Raji (cell line): ENCODE results near the gene GPATCH2L.

ENCODE experiments used
- POLR2A ChIP-seq: IDR thresholded peaks from 2 replicates; pipeline ENCODE4 v1.6.1; 2011; ENCODE audit warnings: low read depth, low read length, control low read depth; ENCODE audit not compliant: insufficient read depth

Gene GPATCH2L

GRCh38 chr14:76131071-76131965, 20.4 kb upstream of the GPATCH2L start:
- TF ChIP-seq POLR2A: no peak

- no peak for TF ChIP-seq POLR2A
These were observed 18.6 kb upstream of the GPATCH2L start for GRCh38 chr14:76133103-76133502.

- TF ChIP-seq POLR2A: no peak
These were observed 17.5 kb upstream of the GPATCH2L start for GRCh38 chr14:76134231-76134630.

- no peak for TF ChIP-seq POLR2A
These were observed 16.0 kb upstream of the GPATCH2L start for GRCh38 chr14:76135722-76136121.

- no peak for TF ChIP-seq POLR2A
These were observed 15.1 kb upstream of the GPATCH2L start for GRCh38 chr14:76136476-76137110.

- TF ChIP-seq POLR2A: no peak
These were observed 13.5 kb upstream of the GPATCH2L start for GRCh38 chr14:76138119-76138757.

GRCh38 chr14:76138758-76139723, 12.7 kb upstream of the GPATCH2L start:
- TF ChIP-seq POLR2A: no peak

GRCh38 chr14:76143642-76144041, 8.1 kb upstream of the GPATCH2L start:
- TF ChIP-seq POLR2A: no peak

- no peak for TF ChIP-seq POLR2A
These were observed 4.7 kb upstream of the GPATCH2L start for GRCh38 chr14:76146976-76147375.

- TF ChIP-seq POLR2A: no peak
These were observed 2.5 kb upstream of the GPATCH2L start for GRCh38 chr14:76149196-76149595.

- TF ChIP-seq POLR2A: no peak
These were observed 585 bp downstream of the GPATCH2L start for GRCh38 chr14:76152333-76152681.

GRCh38 chr14:76153919-76154318, 2.2 kb downstream of the GPATCH2L start:
- TF ChIP-seq POLR2A: no peak

GRCh38 chr14:76154539-76155126, 2.9 kb downstream of the GPATCH2L start:
- TF ChIP-seq POLR2A: no peak

- no peak for TF ChIP-seq POLR2A
These were observed 12.1 kb downstream of the GPATCH2L start for GRCh38 chr14:76163668-76164363.
